Stimulated activated naive CD8-positive, alpha-beta T cell treated with anti-CD3 and anti-CD28 coated beads, Interleukin-15, amount 100 ng/mL, for 72 hours (primary cell): Measurements from ENCODE around the gene KRT16.
"Not testable (repeated sequence)": the region's sequence is repeated elsewhere in the genome, so short reads cannot be mapped to it uniquely, and the experiment has no call there.

Experiments used
- ATAC-seq: fragments of 150-1000 bp; cut with Tn5 transposase; 2 replicates; pipeline ENCODE4 v1.10.0; 2021; ENCODE audit warnings: mild to moderate bottlenecking, moderate library complexity
- DNase-seq, 2 donors: peaks; one replicate each; pipeline ENCODE4 v3.0.0; 2021 to 2022
- H3K27ac Mint-ChIP-seq, 2 donors: one replicate each; pipeline ENCODE4 v1.8.0; 2022; ENCODE audit warnings: mild to moderate bottlenecking in 2 of 2, mixed read lengths in 2 of 2, moderate library complexity in 2 of 2
- H3K27me3 Mint-ChIP-seq: one replicate; pipeline ENCODE4 v1.8.0; 2022; ENCODE audit warnings: mixed read lengths
- H3K4me1 Mint-ChIP-seq: one replicate; pipeline ENCODE4 v1.8.0; 2022; ENCODE audit warnings: mild to moderate bottlenecking, mixed read lengths
- H3K4me3 Mint-ChIP-seq, 2 donors: one replicate each; pipeline ENCODE4 v1.8.0; 2022; ENCODE audit warnings: mild to moderate bottlenecking in 2 of 2, mixed read lengths in 2 of 2, moderate library complexity in 1 of 2
- H3K9me3 Mint-ChIP-seq, 2 donors: one replicate each; pipeline ENCODE4 v1.8.0; 2022; ENCODE audit warnings: mixed read lengths in 2 of 2

KRT16 gene

GRCh38 chr17:41650794-41651624 is 38.4 kb upstream of the KRT16 start:
- Mint-ChIP-seq H3K4me3 (no peak overlapping the region), H3K27me3 (no peaks in the 10 kb centered on the region), H3K4me1 (peaks cover 10% of the 10 kb centered on the region), H3K9me3 (no peaks in the 10 kb centered on the region), H3K27ac (no peak overlapping the region)
- ATAC-seq (no peak), DNase-seq (no peak)

DNA sequence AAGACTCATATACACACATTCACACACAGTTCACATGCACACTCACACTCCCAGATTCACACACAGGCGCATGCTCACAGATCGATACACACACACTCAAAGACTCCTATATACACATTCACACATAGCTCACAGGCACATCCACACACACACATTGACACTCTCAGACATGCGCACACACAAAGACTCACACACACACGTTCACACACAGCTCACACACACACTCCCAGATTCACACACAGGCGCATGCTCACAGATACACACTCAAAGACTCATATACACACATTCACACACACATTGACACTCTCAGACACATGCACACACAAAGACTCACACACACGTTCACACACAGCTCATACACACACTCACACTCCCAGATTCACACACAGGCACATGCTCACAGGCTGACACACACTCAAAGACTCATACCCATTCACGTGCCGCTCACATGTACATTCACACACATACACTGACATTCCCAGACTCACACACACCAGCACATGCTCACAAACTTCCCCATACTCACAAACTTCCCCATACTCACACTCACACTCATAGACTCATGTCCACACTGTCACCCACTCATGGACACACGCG is 37.5 kb upstream of the KRT16 start:
- H3K27me3 Mint-ChIP-seq = no peaks in the 10 kb centered on the region
- DNase-seq = no peak
- H3K4me3 Mint-ChIP-seq = no peak overlapping the region
- no peaks in the 10 kb centered on the region for H3K9me3 Mint-ChIP-seq
- H3K4me1 Mint-ChIP-seq = peaks cover 10% of the 10 kb centered on the region
- ATAC-seq = no peak
- H3K27ac Mint-ChIP-seq = no peak overlapping the region

- Mint-ChIP-seq H3K27me3 (no peaks in the 10 kb centered on the region), H3K27ac (peak overlapping the region in 1 of 2 donors; percentile 91), H3K9me3 (no peaks in the 10 kb centered on the region), H3K4me3 (peak overlapping the region; percentile 72 to 76), H3K4me1 (peaks cover 10% of the 10 kb centered on the region)
- ATAC-seq (peak; percentile 89), DNase-seq (peak; percentile 83 to 87)
Measured at GRCh38 chr17:41648411-41649195, 36.0 kb upstream of the KRT16 start.

- Mint-ChIP-seq H3K27me3 (no peaks in the 10 kb centered on the region), H3K9me3 (no peaks in the 10 kb centered on the region), H3K4me1 (peaks cover 10% of the 10 kb centered on the region), H3K27ac (no peak overlapping the region), H3K4me3 (peak overlapping the region; percentile 72 to 76)
- ATAC-seq (peak; percentile 85), DNase-seq (peak; percentile 85 to 88)
Measured at GRCh38 chr17:41647940-41648410, 35.4 kb upstream of the KRT16 start.

DNA sequence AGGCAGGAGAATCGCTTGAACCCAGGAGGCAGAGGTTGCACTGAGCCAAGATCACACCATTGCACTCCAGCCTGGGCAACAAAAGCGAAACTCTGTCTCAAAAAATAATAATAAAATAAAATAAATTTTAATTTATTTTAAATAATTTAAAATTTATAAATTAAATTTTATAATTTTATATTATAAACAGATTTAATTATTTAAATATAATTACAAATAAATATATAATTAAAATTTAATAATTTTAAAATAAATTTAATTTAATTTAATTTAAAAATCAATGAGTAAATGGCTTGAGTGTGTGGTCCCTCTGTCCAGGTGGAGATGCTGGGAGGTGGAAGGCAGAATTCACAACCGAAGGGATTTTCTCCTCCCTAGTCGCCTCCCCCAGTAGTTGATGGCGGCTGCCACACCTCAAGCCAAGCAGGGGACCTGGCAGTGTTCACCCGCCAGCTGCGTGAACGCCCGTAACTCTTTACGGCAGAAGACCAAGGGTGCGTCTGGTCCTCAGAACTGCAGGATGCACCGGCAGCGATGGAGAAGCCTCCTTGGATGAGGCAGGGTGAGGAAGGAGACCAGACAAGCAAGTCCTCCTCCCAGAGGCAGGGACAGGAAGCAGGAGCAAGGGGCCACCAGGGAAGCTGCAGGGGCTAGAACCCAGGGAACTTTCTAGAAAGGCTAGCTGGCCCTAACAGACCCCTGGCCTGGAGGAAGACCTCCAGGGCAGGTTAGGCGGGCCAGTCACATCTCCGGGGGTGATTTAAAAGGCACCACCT is 34.7 kb upstream of the KRT16 start:
- no peak for DNase-seq
- Mint-ChIP-seq H3K4me1 (peaks cover 10% of the 10 kb centered on the region), H3K9me3 (no peaks in the 10 kb centered on the region), H3K27ac (no peak overlapping the region), H3K4me3 (no peak overlapping the region), H3K27me3 (no peaks in the 10 kb centered on the region)
- ATAC-seq = no peak

- H3K4me1 Mint-ChIP-seq = no peaks in the 10 kb centered on the region
- no peak overlapping the region for H3K4me3 Mint-ChIP-seq
- H3K27me3 Mint-ChIP-seq = peaks cover 8% of the 10 kb centered on the region
- H3K27ac Mint-ChIP-seq = no peak overlapping the region
- no peaks in the 10 kb centered on the region for H3K9me3 Mint-ChIP-seq
- DNase-seq (no peak), ATAC-seq (no peak)
Measured at GRCh38 chr17:41642252-41643156, 29.9 kb upstream of the KRT16 start.

DNA sequence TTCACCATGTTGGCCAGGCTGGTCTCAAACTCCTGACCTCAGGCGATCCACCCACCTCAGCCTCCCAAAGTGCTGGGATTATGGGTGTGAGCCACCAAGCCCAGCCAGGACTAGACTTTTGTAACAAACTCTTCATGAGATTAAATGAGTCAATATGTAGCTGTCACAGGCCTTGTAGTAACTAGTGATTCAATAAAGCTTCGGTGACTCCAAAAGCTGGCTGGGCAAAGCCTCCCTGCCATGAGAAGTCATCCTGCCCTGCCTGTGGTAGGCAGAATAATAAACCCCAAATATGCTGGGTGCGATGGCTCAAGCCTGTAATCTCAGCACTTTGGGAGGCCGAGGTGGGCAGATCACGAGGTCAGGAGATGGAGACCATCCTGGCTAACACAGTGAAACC is 28.0 kb upstream of the KRT16 start:
- not testable (repeated sequence) for DNase-seq, H3K9me3 Mint-ChIP-seq, ATAC-seq, H3K27me3 Mint-ChIP-seq, H3K4me1 Mint-ChIP-seq, H3K4me3 Mint-ChIP-seq
- H3K27ac Mint-ChIP-seq = peak overlapping the region in 1 of 2 donors; percentile 59

DNA sequence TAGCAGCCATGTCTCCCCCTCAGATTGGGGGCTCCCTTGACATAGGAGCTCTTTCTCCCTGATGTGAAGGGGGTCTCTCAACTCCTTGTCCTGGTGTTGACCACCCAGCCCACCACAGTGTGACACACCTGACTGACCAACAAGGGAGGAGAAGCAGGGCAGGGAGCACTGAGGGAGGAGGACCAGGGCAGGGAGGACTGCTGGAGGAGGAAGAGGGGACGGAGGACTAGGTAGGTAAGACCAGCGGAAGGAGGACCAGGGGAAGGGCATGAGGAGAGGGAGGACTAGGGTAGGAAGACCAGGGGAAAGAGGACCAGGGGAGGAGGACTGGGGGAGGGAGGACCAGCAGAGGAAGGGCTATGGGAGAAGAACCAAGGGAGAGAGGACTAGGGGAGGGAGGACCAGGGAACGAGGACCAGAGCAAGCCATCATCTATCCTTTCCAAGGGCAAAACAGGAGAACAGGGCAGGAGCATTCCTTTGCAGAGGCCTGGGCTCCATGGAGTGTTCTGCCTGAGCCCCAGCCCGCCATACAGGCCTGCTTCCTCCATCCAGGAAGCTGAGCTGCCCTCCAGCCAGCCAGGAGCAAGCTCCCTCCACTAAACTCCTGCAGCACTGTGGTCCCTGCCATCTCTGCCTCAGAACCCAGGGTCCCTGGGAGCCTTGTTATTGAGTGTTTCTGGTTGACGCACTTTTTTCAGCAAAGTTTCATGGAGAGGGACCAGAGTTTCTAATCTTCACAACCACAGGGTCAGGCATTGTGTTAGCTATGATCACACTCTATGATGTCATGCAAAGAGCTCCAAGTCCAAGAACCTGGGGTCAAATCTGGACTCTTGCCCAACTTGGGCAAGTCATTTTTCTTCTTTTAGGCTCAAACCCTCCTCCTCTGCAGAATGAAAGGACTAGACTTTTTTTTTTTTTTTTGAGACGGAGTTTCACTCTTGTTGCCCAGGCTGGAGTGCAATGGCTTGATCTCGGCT is 27.2 kb upstream of the KRT16 start:
- Mint-ChIP-seq H3K27me3 (peaks cover 8% of the 10 kb centered on the region), H3K27ac (peak overlapping the region in 1 of 2 donors; percentile 77), H3K4me3 (no peak overlapping the region), H3K4me1 (no peaks in the 10 kb centered on the region), H3K9me3 (no peaks in the 10 kb centered on the region)
- no peak for ATAC-seq
- no peak for DNase-seq

GRCh38 chr17:41638941-41639340 is 26.4 kb upstream of the KRT16 start:
- ATAC-seq = no peak

GRCh38 chr17:41638194-41638593 is 25.6 kb upstream of the KRT16 start:
- Mint-ChIP-seq H3K4me1 (no peaks in the 10 kb centered on the region), H3K27me3 (peaks cover 8% of the 10 kb centered on the region), H3K27ac (no peak overlapping the region), H3K4me3 (no peak overlapping the region), H3K9me3 (no peaks in the 10 kb centered on the region)
- no peak for ATAC-seq
- no peak for DNase-seq

More at GRCh38 chr17:41638941-41639340, 26.4 kb upstream of the KRT16 start:
- Mint-ChIP-seq H3K9me3 (no peaks in the 10 kb centered on the region), H3K27ac (no peak overlapping the region), H3K4me3 (no peak overlapping the region), H3K4me1 (no peaks in the 10 kb centered on the region), H3K27me3 (peaks cover 8% of the 10 kb centered on the region)
- no peak for DNase-seq

DNA sequence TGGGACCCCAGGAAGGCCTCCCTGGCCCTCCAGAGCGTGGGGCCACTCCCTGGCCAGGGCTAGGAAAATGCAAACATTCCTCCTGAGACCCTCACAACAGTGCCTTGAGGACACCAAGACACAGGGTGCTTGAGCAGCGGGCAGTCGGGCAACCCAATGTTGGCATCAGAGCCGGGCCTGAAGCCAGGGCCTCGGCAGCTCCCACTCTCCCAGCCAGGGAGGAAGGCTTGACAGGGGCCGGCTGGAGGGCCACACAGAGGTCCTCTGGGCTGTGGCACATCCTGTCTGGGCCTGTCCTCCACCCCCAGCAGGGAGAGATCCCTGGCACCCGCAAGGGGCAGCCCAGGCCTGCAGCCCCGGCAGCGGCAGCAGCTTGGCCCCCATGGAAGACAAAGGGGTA is 24.1 kb upstream of the KRT16 start:
- no peak overlapping the region for H3K4me3 Mint-ChIP-seq
- no peaks in the 10 kb centered on the region for H3K9me3 Mint-ChIP-seq
- no peaks in the 10 kb centered on the region for H3K4me1 Mint-ChIP-seq
- ATAC-seq (no peak), DNase-seq (no peak)
- no peak overlapping the region for H3K27ac Mint-ChIP-seq
- peaks cover 8% of the 10 kb centered on the region for H3K27me3 Mint-ChIP-seq

GRCh38 chr17:41635121-41636097 is 22.8 kb upstream of the KRT16 start:
- no peak overlapping the region for H3K4me3 Mint-ChIP-seq
- no peak for DNase-seq
- ATAC-seq = no peak
- no peak overlapping the region for H3K27ac Mint-ChIP-seq
- H3K27me3 Mint-ChIP-seq = peaks cover 8% of the 10 kb centered on the region
- H3K9me3 Mint-ChIP-seq = no peaks in the 10 kb centered on the region
- no peaks in the 10 kb centered on the region for H3K4me1 Mint-ChIP-seq
